Small intestine (tissue), 7 donors: ENCODE measurements around the gene COL4A3. TPM values are rescaled to one million over a fixed set of nuclear protein-coding genes. Genes with fewer than 3 reads are reported as not detected.

Source experiments
- DNase-seq, 2 donors: peaks; one replicate each; pipeline versions ENCODE4 v3.0.0 to v3.0.0-alpha.2; 2013
- FAIRE-seq: peaks from 2 replicates; lab custom pipeline; 2012; peaks lifted over from hg19 to GRCh38; lab: Jason Lieb, UNC
- H3K27ac ChIP-seq, 3 donors: one replicate each; pipeline ENCODE4 v1.5.1; 2013; ENCODE audit warnings: low read length in 2 of 3, mild to moderate bottlenecking in 2 of 3, control low read depth in 1 of 3, inconsistent platforms in 1 of 3, low read depth in 1 of 3, moderate library complexity in 1 of 3
- H3K27me3 ChIP-seq, 3 donors: one replicate each; pipeline ENCODE4 v1.6.1; 2013; ENCODE audit warnings: low read length in 3 of 3, inconsistent platforms in 1 of 3; ENCODE audit not compliant: control insufficient read depth in 3 of 3, insufficient read depth in 3 of 3
- H3K36me3 ChIP-seq, 3 donors: one replicate each; pipeline ENCODE4 v1.6.1; 2013; ENCODE audit warnings: low read length in 3 of 3, inconsistent platforms in 1 of 3, low read depth in 1 of 3, mild to moderate bottlenecking in 1 of 3, moderate library complexity in 1 of 3; ENCODE audit not compliant: control insufficient read depth in 3 of 3, insufficient read depth in 2 of 3
- H3K4me1 ChIP-seq, 3 donors: one replicate each; pipeline ENCODE4 v1.6.1; 2013; ENCODE audit warnings: low read length in 2 of 3, inconsistent platforms in 1 of 3, low read depth in 1 of 3, mild to moderate bottlenecking in 1 of 3, moderate library complexity in 1 of 3; ENCODE audit not compliant: control insufficient read depth in 3 of 3, insufficient read depth in 2 of 3
- H3K4me3 ChIP-seq, 3 donors: one replicate each; pipeline ENCODE4 v1.5.1; 2013; ENCODE audit warnings: low read length in 3 of 3, control low read depth in 1 of 3, inconsistent platforms in 1 of 3, low read depth in 1 of 3, mild to moderate bottlenecking in 1 of 3, moderate library complexity in 1 of 3
- H3K9me3 ChIP-seq, 2 donors: one replicate each; pipeline ENCODE4 v1.6.1; 2013; ENCODE audit warnings: low read depth in 1 of 2, low read length in 1 of 2; ENCODE audit not compliant: control insufficient read depth in 2 of 2, insufficient read depth in 1 of 2
- WGBS, 3 donors: extraction: QIAGEN DNeasy Blood & Tissue Kit; methylation state at CpG; one replicate each; pipeline ENCODE4 v1.1.7; 2013; 5-methylcytosine and 5-hydroxymethylcytosine counted together
- polyA plus RNA-seq, 4 donors: library from polyadenylated mRNA; stranded (reverse) in 3 of 4; unstranded in 1 of 4; fragments of 200-250 nt in 3 of 4; fragments of 120-200 nt in 1 of 4; gene quantifications; one replicate each; pipeline versions ENCODE4 v1.2.1 to v1.2.3, GENCODE V29; 2013
- donor health status: healthy with polysubstance abuse.
- donor health status: control.
- donor health status: control.
- donor health status: Bipolar disorder and iron deficiency.
- donor health status: healthy.

The COL4A3 gene
- polyA plus RNA-seq, 4 donors: under 0.01 to 0.21 (median 0.01) TPM; not detected in 1

GRCh38 chr2:227127201-227127600 lies 37.2 kb upstream of the COL4A3 start:
- WGBS, 3 donors: 22 to 43% (median 30%) methylated on average over 8 of the region's 8 CpGs

GRCh38 chr2:227130636-227131035 lies 33.8 kb upstream of the COL4A3 start:
- 82 to 87% (median 87%) methylated on average over 8 of the region's 8 CpGs for WGBS, 3 donors
- peaks cover 0 to 15% (median 4%) of the 10 kb centered on the region in 3 donors for H3K27me3 ChIP-seq
- no peak for DNase-seq
- no peak overlapping the region for H3K27ac ChIP-seq
- H3K36me3 ChIP-seq: no peaks in the 10 kb centered on the region
- FAIRE-seq: no peak
- H3K4me1 ChIP-seq: no peaks in the 10 kb centered on the region
- no peaks in the 10 kb centered on the region for H3K9me3 ChIP-seq
- no peak overlapping the region for H3K4me3 ChIP-seq

More at GRCh38 chr2:227127201-227127600, 37.2 kb upstream of the COL4A3 start:
- H3K4me3 ChIP-seq: no peak overlapping the region
- H3K9me3 ChIP-seq: no peaks in the 10 kb centered on the region
- peaks cover 0 to 15% (median 5%) of the 10 kb centered on the region in 3 donors for H3K27me3 ChIP-seq
- no peaks in the 10 kb centered on the region for H3K4me1 ChIP-seq
- H3K36me3 ChIP-seq: no peaks in the 10 kb centered on the region
- DNase-seq (no peak), FAIRE-seq (no peak)
- H3K27ac ChIP-seq: no peak overlapping the region

- Histone ChIP-seq H3K4me3 (no peak overlapping the region), H3K27ac (no peak overlapping the region), H3K9me3 (no peaks in the 10 kb centered on the region), H3K4me1 (no peaks in the 10 kb centered on the region), H3K27me3 (peaks cover 0 to 8% (median under 1%) of the 10 kb centered on the region in 3 donors), H3K36me3 (no peaks in the 10 kb centered on the region)
- FAIRE-seq (no peak), DNase-seq (no peak)
- 80 to 81% (median 81%) methylated on average over 4 of the region's 4 CpGs for WGBS, 3 donors
Observed at GRCh38 chr2:227132986-227133385, 31.4 kb upstream of the COL4A3 start.

GRCh38 chr2:227134591-227134990 lies 29.8 kb upstream of the COL4A3 start:
- Histone ChIP-seq H3K4me1 (no peaks in the 10 kb centered on the region), H3K36me3 (no peaks in the 10 kb centered on the region), H3K27ac (no peak overlapping the region), H3K4me3 (no peak overlapping the region), H3K9me3 (no peaks in the 10 kb centered on the region), H3K27me3 (peaks cover 0 to 3% (median 0%) of the 10 kb centered on the region in 3 donors)
- 86 to 87% (median 86%) methylated on average over 5 of the region's 5 CpGs for WGBS, 3 donors
- no peak for FAIRE-seq
- no peak for DNase-seq

GRCh38 chr2:227141301-227141700 lies 23.1 kb upstream of the COL4A3 start:
- Histone ChIP-seq H3K27ac (no peak overlapping the region), H3K4me1 (no peaks in the 10 kb centered on the region), H3K27me3 (peaks cover 0 to 3% (median 0%) of the 10 kb centered on the region in 3 donors), H3K9me3 (no peaks in the 10 kb centered on the region), H3K36me3 (no peaks in the 10 kb centered on the region), H3K4me3 (no peak overlapping the region)
- no peak for DNase-seq
- 90 to 94% (median 93%) methylated on average over 4 of the region's 4 CpGs for WGBS, 3 donors
- no peak for FAIRE-seq

- no peak overlapping the region for H3K4me3 ChIP-seq
- no peaks in the 10 kb centered on the region for H3K4me1 ChIP-seq
- 47 to 62% (median 62%) methylated on average over 1 of the region's 1 CpG for WGBS, 3 donors
- no peak overlapping the region for H3K27ac ChIP-seq
- no peaks in the 10 kb centered on the region for H3K36me3 ChIP-seq
- FAIRE-seq: no peak
- no peaks in the 10 kb centered on the region for H3K27me3 ChIP-seq
- DNase-seq: no peak
- H3K9me3 ChIP-seq: peaks cover 0 to 7% of the 10 kb centered on the region in 2 donors
Observed at GRCh38 chr2:227143895-227144294, 20.5 kb upstream of the COL4A3 start.

- no peak overlapping the region for H3K27ac ChIP-seq
- DNase-seq (no peak), FAIRE-seq (no peak)
- no peak overlapping the region for H3K4me3 ChIP-seq
- no peaks in the 10 kb centered on the region for H3K27me3 ChIP-seq
- 72 to 83% (median 80%) methylated on average over 6 of the region's 6 CpGs for WGBS, 3 donors
- no peaks in the 10 kb centered on the region for H3K4me1 ChIP-seq
- no peaks in the 10 kb centered on the region for H3K36me3 ChIP-seq
- peaks cover 0 to 7% of the 10 kb centered on the region in 2 donors for H3K9me3 ChIP-seq
Observed at GRCh38 chr2:227146456-227146855, 18.0 kb upstream of the COL4A3 start.

GRCh38 chr2:227147023-227147422 lies 17.4 kb upstream of the COL4A3 start:
- FAIRE-seq: no peak
- no peaks in the 10 kb centered on the region for H3K27me3 ChIP-seq
- WGBS, 3 donors: 74 to 77% (median 75%) methylated on average over 3 of the region's 3 CpGs
- no peak for DNase-seq
- no peak overlapping the region for H3K27ac ChIP-seq
- H3K4me1 ChIP-seq: no peaks in the 10 kb centered on the region
- no peak overlapping the region for H3K4me3 ChIP-seq
- no peaks in the 10 kb centered on the region for H3K36me3 ChIP-seq
- H3K9me3 ChIP-seq: peaks cover 0 to 10% of the 10 kb centered on the region in 2 donors

GRCh38 chr2:227148106-227148505 lies 16.3 kb upstream of the COL4A3 start:
- Histone ChIP-seq H3K4me3 (no peak overlapping the region), H3K36me3 (no peaks in the 10 kb centered on the region), H3K4me1 (no peaks in the 10 kb centered on the region), H3K27ac (no peak overlapping the region), H3K27me3 (no peaks in the 10 kb centered on the region), H3K9me3 (peaks cover 0 to 10% of the 10 kb centered on the region in 2 donors)
- DNase-seq (no peak), FAIRE-seq (no peak)
- 74 to 83% (median 82%) methylated on average over 2 of the region's 2 CpGs for WGBS, 3 donors
